ENCODE data around the gene PARL. TPM values are rescaled to one million over a fixed set of nuclear protein-coding genes. Genes with fewer than 3 reads are reported as not detected.
"Not testable (repeated sequence)": the region's sequence is repeated elsewhere in the genome, so short reads cannot be mapped to it uniquely, and the experiment has no call there.

The PARL gene
- total RNA-seq, 1 experiment from 2014 or later: 55.5 TPM

DNA sequence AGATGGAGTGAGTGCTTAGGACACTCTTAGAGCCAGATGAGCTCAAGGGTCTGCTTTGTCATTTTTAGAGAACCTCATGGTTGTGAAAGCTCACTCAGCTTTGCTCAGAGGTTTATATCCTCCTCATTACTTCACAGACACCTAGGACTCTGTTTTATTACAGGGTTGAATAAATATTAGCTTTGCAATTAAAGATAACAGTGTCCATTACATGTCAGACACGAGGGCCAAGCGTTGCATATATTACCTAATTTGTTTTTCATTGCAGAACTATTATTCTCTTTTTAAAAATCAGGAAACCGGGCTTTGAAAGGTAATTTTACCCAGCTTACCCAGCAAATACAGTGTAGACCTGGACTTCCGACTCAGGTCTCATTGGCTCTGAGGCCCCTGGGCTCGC is 75.4 kb downstream of the PARL start:
- H3K27ac ChIP-seq: no peak overlapping the region
- no peak for DNase-seq
- no peaks in the 10 kb centered on the region for H3K9me3 ChIP-seq (replicated peaks)
- H3K4me1 ChIP-seq: no peaks in the 10 kb centered on the region
- H3K27me3 ChIP-seq: no peaks in the 10 kb centered on the region
- H3K4me3 ChIP-seq: no peak overlapping the region
- H3K36me3 ChIP-seq: peaks cover 57% of the 10 kb centered on the region

DNA sequence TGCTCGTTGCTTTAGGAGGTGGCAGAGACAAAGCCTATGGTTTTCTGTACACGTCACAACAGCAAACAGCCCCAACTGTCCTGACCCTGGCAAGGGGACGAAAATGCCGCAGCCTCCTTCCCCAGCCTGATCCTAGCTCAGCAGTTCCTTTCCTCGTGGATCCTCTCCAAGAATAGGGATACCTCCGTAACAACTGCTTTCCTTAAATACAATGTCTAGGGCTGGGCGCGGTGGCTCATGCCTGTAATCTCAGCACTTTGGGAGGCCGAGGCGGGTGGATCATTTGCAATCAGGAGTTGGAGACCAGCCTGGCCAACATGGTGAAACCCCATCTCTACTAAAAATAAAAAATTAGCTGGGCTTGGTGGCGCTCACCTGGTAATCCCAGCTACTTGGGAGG is 76.3 kb downstream of the PARL start:
- no peak overlapping the region for H3K27ac ChIP-seq
- H3K4me3 ChIP-seq: no peak overlapping the region
- no peaks in the 10 kb centered on the region for H3K4me1 ChIP-seq
- DNase-seq: no peak
- no peaks in the 10 kb centered on the region for H3K27me3 ChIP-seq
- H3K9me3 ChIP-seq (replicated peaks): no peaks in the 10 kb centered on the region
- H3K36me3 ChIP-seq: peaks cover 59% of the 10 kb centered on the region

- no peaks in the 10 kb centered on the region for H3K4me1 ChIP-seq
- H3K4me3 ChIP-seq: no peak overlapping the region
- H3K27me3 ChIP-seq: no peaks in the 10 kb centered on the region
- H3K27ac ChIP-seq: no peak overlapping the region
- DNase-seq: no peak
- peaks cover 59% of the 10 kb centered on the region for H3K36me3 ChIP-seq
- no peaks in the 10 kb centered on the region for H3K9me3 ChIP-seq (replicated peaks)
Observed at GRCh38 chr3:183807881-183808280, 76.8 kb downstream of the PARL start.

DNA sequence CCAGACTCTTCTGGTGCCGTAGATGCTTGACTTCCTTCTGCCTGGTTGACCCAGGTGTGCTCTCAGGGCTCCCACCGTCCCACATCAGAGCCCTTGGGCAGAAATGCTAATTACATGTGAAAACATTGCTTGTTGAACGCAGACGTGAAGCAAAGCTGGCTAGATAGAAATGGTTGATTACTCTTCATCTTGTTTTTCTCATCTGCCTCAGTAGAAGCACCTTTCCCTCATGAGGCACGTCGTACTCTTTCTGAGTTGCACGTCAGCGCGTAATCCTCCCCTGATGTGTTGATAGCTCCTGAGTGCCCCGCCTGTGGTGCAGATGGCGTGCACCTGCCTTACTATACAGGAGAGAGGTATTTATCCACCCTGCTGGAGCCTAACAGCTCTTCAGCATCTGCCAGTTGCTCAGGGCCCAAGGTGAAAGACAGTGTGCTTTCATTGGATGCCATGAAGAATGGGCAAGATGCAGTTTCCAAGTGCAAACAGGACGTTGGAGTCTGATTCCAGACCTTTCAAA is 77.4 kb downstream of the PARL start:
- no peak for DNase-seq
- peaks cover 60% of the 10 kb centered on the region for H3K36me3 ChIP-seq
- H3K4me3 ChIP-seq: no peak overlapping the region
- H3K27ac ChIP-seq: no peak overlapping the region
- H3K4me1 ChIP-seq: no peaks in the 10 kb centered on the region
- no peaks in the 10 kb centered on the region for H3K9me3 ChIP-seq (replicated peaks)
- H3K27me3 ChIP-seq: no peaks in the 10 kb centered on the region

GRCh38 chr3:183802989-183803388 is 81.7 kb downstream of the PARL start:
- Histone ChIP-seq H3K4me1 (peaks cover 30% of the 10 kb centered on the region), H3K36me3 (peaks cover 59% of the 10 kb centered on the region), H3K9me3 (replicated peaks) (no peaks in the 10 kb centered on the region), H3K4me3 (no peak overlapping the region), H3K27me3 (no peaks in the 10 kb centered on the region), H3K27ac (no peak overlapping the region)
- no peak for DNase-seq

DNA sequence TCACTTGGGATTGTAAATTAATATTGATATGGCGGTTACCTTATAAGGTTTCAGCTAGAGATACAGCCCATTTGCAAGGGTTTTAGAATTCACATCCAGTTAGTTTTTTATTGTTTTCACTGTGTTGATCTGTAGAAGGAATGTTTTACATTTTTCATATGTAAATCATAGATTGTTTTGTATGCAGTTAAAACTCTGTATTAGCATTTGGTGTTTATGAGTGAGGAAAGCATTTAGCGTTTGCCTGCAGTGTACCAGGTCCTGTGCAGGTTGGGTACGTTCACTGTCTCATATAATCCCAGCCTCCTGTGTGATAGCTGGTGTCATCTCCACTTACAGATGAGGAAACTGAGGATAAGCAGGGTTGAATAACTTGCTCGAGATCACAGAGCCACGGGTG is 83.1 kb downstream of the PARL start:
- Histone ChIP-seq H3K27me3 (no peaks in the 10 kb centered on the region), H3K4me3 (no peak overlapping the region), H3K4me1 (peaks cover 30% of the 10 kb centered on the region), H3K36me3 (peaks cover 53% of the 10 kb centered on the region), H3K27ac (no peak overlapping the region), H3K9me3 (replicated peaks) (no peaks in the 10 kb centered on the region)
- DNase-seq: no peak

- no peaks in the 10 kb centered on the region for H3K27me3 ChIP-seq
- peak overlapping the region; percentile 94 for H3K27ac ChIP-seq
- peak; percentile 83 to 90 for DNase-seq
- peaks cover 56% of the 10 kb centered on the region for H3K36me3 ChIP-seq
- no peak overlapping the region for H3K4me3 ChIP-seq
- peaks cover 30% of the 10 kb centered on the region for H3K4me1 ChIP-seq
- no peaks in the 10 kb centered on the region for H3K9me3 ChIP-seq (replicated peaks)
Observed at GRCh38 chr3:183800243-183800863, 84.3 kb downstream of the PARL start.

GRCh38 chr3:183799461-183799860 is 85.2 kb downstream of the PARL start:
- H3K36me3 ChIP-seq: peaks cover 50% of the 10 kb centered on the region

DNA sequence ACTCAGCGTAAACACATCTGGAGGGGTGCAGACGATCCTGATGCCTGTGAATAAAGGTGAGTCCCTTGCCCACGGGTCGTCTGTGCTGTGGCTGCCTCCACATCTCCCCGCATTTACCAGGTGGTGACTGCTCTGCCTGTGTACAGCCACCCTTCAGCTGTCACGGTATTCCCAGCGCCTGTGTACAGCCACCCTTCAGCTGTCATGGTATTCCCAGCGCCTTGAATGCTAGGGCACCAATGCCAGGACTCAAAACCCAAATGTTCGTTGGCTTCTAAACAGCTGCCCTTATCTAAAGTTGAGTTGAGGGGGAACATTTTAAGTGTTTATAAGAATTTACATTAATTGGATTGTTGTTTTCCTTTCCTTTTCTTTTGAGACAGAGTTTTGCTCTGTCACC is 86.7 kb downstream of the PARL start:
- peaks cover 43% of the 10 kb centered on the region for H3K4me1 ChIP-seq
- H3K27me3 ChIP-seq: no peaks in the 10 kb centered on the region
- no peak overlapping the region for H3K4me3 ChIP-seq
- no peak for DNase-seq
- no peaks in the 10 kb centered on the region for H3K9me3 ChIP-seq (replicated peaks)
- H3K27ac ChIP-seq: no peak overlapping the region
- peaks cover 50% of the 10 kb centered on the region for H3K36me3 ChIP-seq

More at GRCh38 chr3:183799461-183799860, 85.2 kb downstream of the PARL start:
- Histone ChIP-seq H3K27me3 (no peaks in the 10 kb centered on the region), H3K9me3 (replicated peaks) (no peaks in the 10 kb centered on the region), H3K4me3 (no peak overlapping the region), H3K4me1 (peaks cover 36% of the 10 kb centered on the region), H3K27ac (peak overlapping the region; percentile 94)
- DNase-seq: peak; percentile 27 to 50

GRCh38 chr3:183796372-183796771 is 88.3 kb downstream of the PARL start:
- Histone ChIP-seq H3K27me3 (no peaks in the 10 kb centered on the region), H3K4me3 (no peak overlapping the region), H3K9me3 (replicated peaks) (no peaks in the 10 kb centered on the region), H3K27ac (no peak overlapping the region), H3K36me3 (peaks cover 54% of the 10 kb centered on the region), H3K4me1 (peaks cover 42% of the 10 kb centered on the region)
- DNase-seq: no peak

DNA sequence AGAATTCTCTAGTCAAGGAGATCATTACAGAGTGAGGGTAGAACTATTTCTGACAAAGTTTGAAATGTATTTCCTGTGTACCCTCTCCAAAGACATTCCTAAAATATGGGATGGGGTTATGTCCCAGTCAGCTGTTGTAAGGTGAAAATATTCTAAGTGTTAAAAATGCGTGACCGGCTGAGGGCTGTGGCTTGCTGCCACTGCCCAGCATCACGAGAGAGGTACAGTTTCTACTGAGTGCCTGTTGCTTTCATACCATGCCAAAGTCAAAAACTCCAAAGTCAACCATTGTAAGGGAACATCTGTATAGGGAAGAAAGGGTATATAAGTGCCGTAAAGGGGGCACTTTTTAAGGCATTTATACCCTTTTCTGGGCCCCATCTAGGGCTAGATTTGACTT is 90.2 kb downstream of the PARL start:
- Histone ChIP-seq H3K27me3 (no peaks in the 10 kb centered on the region), H3K4me3 (no peak overlapping the region), H3K27ac (peak overlapping the region; percentile 87), H3K4me1 (peaks cover 23% of the 10 kb centered on the region), H3K36me3 (peaks cover 55% of the 10 kb centered on the region), H3K9me3 (replicated peaks) (no peaks in the 10 kb centered on the region)
- DNase-seq: peak; percentile 46 to 62

DNA sequence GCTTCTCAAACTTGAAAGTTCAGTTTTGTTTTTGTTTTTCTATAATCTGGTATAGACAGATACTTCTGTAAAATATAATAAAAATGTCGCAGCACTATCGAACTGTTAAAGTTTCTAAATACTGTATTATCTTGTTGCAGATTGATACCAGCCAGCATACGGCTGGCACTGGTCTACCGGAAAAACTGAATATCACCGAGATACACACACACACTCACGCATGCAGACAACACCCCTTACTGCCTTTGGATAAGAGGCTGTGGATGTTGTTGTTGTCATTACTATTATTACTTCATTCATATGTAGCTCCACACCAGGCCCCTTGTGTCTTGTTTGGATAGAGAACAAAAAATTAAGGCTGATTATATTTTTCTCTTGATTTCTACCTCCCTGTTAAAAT is 91.7 kb downstream of the PARL start:
- no peak for DNase-seq
- Histone ChIP-seq H3K9me3 (replicated peaks) (no peaks in the 10 kb centered on the region), H3K36me3 (peaks cover 53% of the 10 kb centered on the region), H3K27ac (no peak overlapping the region), H3K4me1 (peaks cover 13% of the 10 kb centered on the region), H3K27me3 (no peaks in the 10 kb centered on the region), H3K4me3 (no peak overlapping the region)

DNA sequence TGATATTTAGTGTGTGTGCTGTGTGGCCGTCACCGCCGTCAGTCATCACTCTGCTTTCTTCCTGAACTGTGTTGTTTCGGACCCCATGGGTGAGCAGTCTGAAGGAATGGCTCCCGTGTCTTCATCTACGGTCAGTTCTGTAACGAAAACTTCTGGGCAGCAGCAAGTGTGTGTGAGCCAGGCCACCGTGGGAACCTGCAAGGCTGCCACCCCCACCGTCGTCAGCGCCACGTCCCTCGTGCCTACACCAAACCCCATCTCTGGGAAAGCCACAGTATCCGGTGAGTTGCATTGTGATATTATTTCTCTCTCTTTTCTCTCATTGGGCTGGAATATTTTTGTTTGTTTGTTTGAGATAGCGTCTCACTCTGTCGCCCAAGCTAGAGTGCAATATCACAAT is 94.0 kb downstream of the PARL start:
- Histone ChIP-seq H3K27me3 (no peaks in the 10 kb centered on the region), H3K36me3 (peaks cover 66% of the 10 kb centered on the region), H3K9me3 (replicated peaks) (no peaks in the 10 kb centered on the region), H3K27ac (no peak overlapping the region), H3K4me1 (peaks cover 13% of the 10 kb centered on the region), H3K4me3 (no peak overlapping the region)
- DNase-seq: no peak

GRCh38 chr3:183789826-183790225 is 94.9 kb downstream of the PARL start:
- peaks cover 10% of the 10 kb centered on the region for H3K4me1 ChIP-seq
- DNase-seq: no peak
- H3K27ac ChIP-seq: no peak overlapping the region
- H3K36me3 ChIP-seq: peaks cover 67% of the 10 kb centered on the region
- H3K27me3 ChIP-seq: no peaks in the 10 kb centered on the region
- no peaks in the 10 kb centered on the region for H3K9me3 ChIP-seq (replicated peaks)
- no peak overlapping the region for H3K4me3 ChIP-seq

GRCh38 chr3:183784503-183784902 is 100.2 kb downstream of the PARL start:
- H3K27me3 ChIP-seq; H3K27ac ChIP-seq; H3K4me3 ChIP-seq; DNase-seq; H3K9me3 ChIP-seq (replicated peaks); H3K4me1 ChIP-seq: not testable (repeated sequence)
- H3K36me3 ChIP-seq: peaks cover 71% of the 10 kb centered on the region

Measured in SJCRH30 (cell line).